K562 (cell line): ENCODE measurements around the gene GGCT. TPM values are rescaled to one million over a fixed set of nuclear protein-coding genes. Genes with fewer than 3 reads are reported as not detected.

Experiments used
- ATAC-seq: fragments of 200-7000 bp; cut with Tn5 transposase; 3 replicates; pipeline ENCODE4 v1.9.1; 2020; ENCODE audit warnings: moderate library complexity
- BruUV-seq: library from RNA; stranded (reverse); fragments of 400-500 nt; replicated peaks from 2 replicates; lab custom pipeline; 2021; lab: Mats Ljungman, UMichigan
- CTCF ChIA-PET: fragments of 300-600 bp; formaldehyde crosslinking; extraction: SDS; loops from one replicate; lab custom pipeline; 2021; ENCODE audit warnings: low intra/inter-chr PET ratio; lab: Yijun Ruan, JAX
- POLR2A ChIA-PET: fragments of 300-600, 350-650 bp; sonication (Branson Sonifier 250); formaldehyde crosslinking; extraction: SDS; loops from one replicate; lab custom pipeline; 2021; ENCODE audit warnings: antibody characterized with exemption, inconsistent platforms; lab: Yijun Ruan, JAX
- DNase-seq, 4 experiments: peaks; one replicate each; pipeline versions ENCODE4 v3.0.0 to v3.0.0-alpha.2; 2011 to 2018; ENCODE audit warnings: low spot score in 3 of 4, mixed read lengths in 3 of 4; ENCODE audit errors: extremely low read depth in 1 of 4
- FAIRE-seq: peaks from 2 replicates; lab custom pipeline; 2011; peaks lifted over from hg19 to GRCh38; lab: Jason Lieb, UNC
- H2AFZ ChIP-seq: 2 replicates; pipeline ENCODE4 v1.6.0; 2011; ENCODE audit warnings: low read depth, low read length, control low read depth, inconsistent platforms
- H3K27ac ChIP-seq: fragments of 200-600 bp; 3 replicates; pipeline ENCODE4 v1.8.0; 2011; ENCODE audit warnings: low read depth, mild to moderate bottlenecking, control low read depth, inconsistent platforms, low read length, moderate library complexity, mixed read lengths; ENCODE audit errors: extremely low read depth
- H3K27me3 ChIP-seq, 2 experiments: fragments of 300-600 bp in 1 of 2; 2 replicates in 1 of 2; 3 replicates in 1 of 2; pipeline versions ENCODE4 v1.6.0 to v1.8.0; 2011; ENCODE audit warnings: inconsistent platforms in 2 of 2, low read length in 2 of 2, mild to moderate bottlenecking in 1 of 2, mixed read lengths in 1 of 2, moderate library complexity in 1 of 2; ENCODE audit not compliant: control insufficient read depth in 2 of 2, insufficient read depth in 2 of 2
- H3K36me3 ChIP-seq: fragments of 300-600 bp; 3 replicates; pipeline ENCODE4 v1.8.0; 2011; ENCODE audit warnings: mild to moderate bottlenecking, low read length, inconsistent platforms; ENCODE audit not compliant: control insufficient read depth, insufficient read depth
- H3K4me1 ChIP-seq, 2 experiments: fragments of 200-600 bp in 1 of 2; replicated peaks in 1 of 2; 2 replicates in 1 of 2; 3 replicates in 1 of 2; pipeline versions ENCODE4 v1.5.1 to v1.8.0; 2011; ENCODE audit warnings: inconsistent platforms in 2 of 2, low read length in 2 of 2, mild to moderate bottlenecking in 1 of 2, mixed read lengths in 1 of 2, moderate library complexity in 1 of 2; ENCODE audit not compliant: control insufficient read depth in 2 of 2, insufficient read depth in 2 of 2
- H3K4me2 ChIP-seq: 2 replicates; pipeline ENCODE4 v1.6.1; 2011; ENCODE audit warnings: low read length, control low read depth, inconsistent platforms, mixed read lengths; ENCODE audit not compliant: insufficient read depth
- H3K4me3 ChIP-seq: fragments of 200-600 bp; sonication (generic), shearing (Covaris generic); 2 replicates; pipeline ENCODE4 v1.5.1; 2016; ENCODE audit warnings: control low read depth, inconsistent platforms
- H3K79me2 ChIP-seq: fragments of 200-600 bp; 3 replicates; pipeline ENCODE4 v1.8.0; 2011; ENCODE audit warnings: low read length, inconsistent platforms; ENCODE audit not compliant: control insufficient read depth, insufficient read depth
- H3K9ac ChIP-seq, 2 experiments: 2 replicates each; pipeline versions ENCODE4 v1.6.0 to v1.6.1; 2011; ENCODE audit warnings: low read depth in 2 of 2, low read length in 2 of 2, control low read depth in 1 of 2, inconsistent platforms in 1 of 2, mild to moderate bottlenecking in 1 of 2, mixed read lengths in 1 of 2; ENCODE audit not compliant: insufficient read depth in 1 of 2
- H3K9me1 ChIP-seq: one replicate; pipeline ENCODE4 v1.6.0; 2011; ENCODE audit warnings: inconsistent platforms, mild to moderate bottlenecking, low read length, moderate library complexity; ENCODE audit not compliant: control insufficient read depth, insufficient read depth
- H3K9me3 ChIP-seq: replicated peaks from 2 replicates; pipeline ENCODE4 v1.5.1; 2011; ENCODE audit warnings: low read depth, low read length, inconsistent platforms; ENCODE audit not compliant: control insufficient read depth, insufficient read depth
- H4K20me1 ChIP-seq: replicated peaks from 2 replicates; pipeline ENCODE4 v1.6.1; 2011; ENCODE audit warnings: low read length, inconsistent platforms, mixed read lengths; ENCODE audit not compliant: control insufficient read depth, insufficient read depth
- CTCF ChIP-seq, 3 experiments: IDR thresholded peaks in 2 of 3; conservative IDR thresholded peaks in 1 of 3; 2 replicates each; pipeline ENCODE4 v1.5.1; 2011 to 2012; ENCODE audit warnings: low read length in 3 of 3, mild to moderate bottlenecking in 3 of 3, control low read depth in 2 of 3, improper control_type of control experiment in 1 of 3, inconsistent platforms in 1 of 3, low read depth in 1 of 3, mixed read lengths in 1 of 3, moderate library complexity in 1 of 3; ENCODE audit not compliant: insufficient read depth in 2 of 3
- RAD21 ChIP-seq, 2 experiments: fragments of 250-450 bp in 1 of 2; fragments of 450-650 bp in 1 of 2; sonication (Bioruptor Pico) in 1 of 2; formaldehyde crosslinking in 1 of 2; IDR thresholded peaks in 1 of 2; conservative IDR thresholded peaks in 1 of 2; 2 replicates each; pipeline versions ENCODE4 v1.4.0 to v1.8.0; 2020 to 2022; ENCODE audit warnings: mild to moderate bottlenecking in 2 of 2, moderate library complexity in 1 of 2
- SMC3 ChIP-seq: conservative IDR thresholded peaks from 2 replicates; pipeline ENCODE4 v1.6.1; 2011; ENCODE audit warnings: low read depth, low read length, improper control_type of control experiment; ENCODE audit not compliant: insufficient read depth
- ZBTB40 ChIP-seq, 2 experiments: fragments of 450-650 bp in 1 of 2; sonication (generic) in 1 of 2; formaldehyde crosslinking in 1 of 2; IDR thresholded peaks; 2 replicates each; pipeline versions ENCODE4 v1.7.1 to v1.9.0; 2016 to 2022; ENCODE audit warnings: inconsistent platforms in 1 of 2, mild to moderate bottlenecking in 1 of 2, missing genetic modification reagents in 1 of 2
- ZNF740 ChIP-seq, 3 experiments: fragments of 200-800 bp in 1 of 3; sonication (Bioruptor generic) in 1 of 3; sonication (generic) in 1 of 3; formaldehyde crosslinking in 1 of 3; IDR thresholded peaks; 2 replicates each; pipeline versions ENCODE4 v1.6.1 to v1.8.0; 2016 to 2022; ENCODE audit warnings: mild to moderate bottlenecking in 2 of 3, missing compliant biosample characterization in 2 of 3, missing genetic modification characterization in 2 of 3, missing genetic modification reagents in 1 of 3
- WGBS: fragments of 100-300 bp; shearing (Covaris generic); methylation state at CpG from one replicate; pipeline ENCODE4 v1.1.6; 2016; ENCODE audit warnings: low coverage, mixed read lengths; ENCODE audit not compliant: insufficient coverage; ENCODE audit errors: missing lambda C conversion rate; 5-methylcytosine and 5-hydroxymethylcytosine counted together
- in situ Hi-C: fragments of 300-500 bp; cut with MboI; formaldehyde crosslinking; loops from 4 replicates; pipeline ENCODE4 v1.15.0; 2018; ENCODE audit warnings: inconsistent platforms, mixed read lengths
- intact Hi-C: fragments of 100-400 bp; cut with micrococcal nuclease; formaldehyde crosslinking; loops from 2 replicates; pipeline ENCODE4 v1.14.2; 2022
- polyA plus RNA-seq, 8 experiments: library from polyadenylated mRNA; depleted of rRNA in 4 of 8; stranded (reverse) in 5 of 8; unstranded in 3 of 8; fragments of >200 nt; fragmentation: Nextera tagmentation in 2 of 8; fragmentation: Illumina TruSeq in 1 of 8; extraction: Ambion mirVana in 2 of 8; extraction: Trizol in 1 of 8; gene quantifications; 2 replicates each; pipeline versions ENCODE4 v1.2.1 to v1.2.3, GENCODE V29; 2011 to 2014; ENCODE audit warnings: inconsistent platforms in 1 of 8, missing spikeins in 1 of 8
- total RNA-seq, 7 experiments: library from RNA; depleted of rRNA in 6 of 7; stranded (reverse); fragments of >200 nt in 6 of 7; fragmentation: Illumina TruSeq in 2 of 7; extraction: Trizol in 2 of 7; gene quantifications; 2 replicates each; pipeline versions ENCODE4 v1.2.1 to v1.2.3, GENCODE V29; 2011 to 2021; ENCODE audit warnings: low replicate concordance in 1 of 7

The GGCT gene
- total and polyA plus RNA-seq, 9 of the 15 experiments (the other 6 are each of a cell fraction or from before 2014, with no cell fraction given) = 79.0 to 349 (median 136) TPM

- TF ChIP-seq ZNF740 (CRISPR knock-in tag; IDR thresholded peaks at IDR 0.05) = no peak
- no peak for TF ChIP-seq ZNF740 (tag; IDR thresholded peaks at IDR 0.05)
These were observed 45.4 kb upstream of the GGCT start (continued) for GRCh38 chr7:30549931-30550493.

- no peak overlapping the region for H3K9ac ChIP-seq
- in situ Hi-C loops (no loop called here), intact Hi-C loops (loop anchor here (1.0 to 5.0 kb wide), 3 partner anchors 15 to 191 kb away; no protein-coding TSS in a partner anchor)
- POLR2A ChIA-PET = interaction anchor here (0.6 kb wide), 1 partner anchor 128 kb away, joined by 3 read pairs; no protein-coding TSS in a partner anchor
- no peak overlapping the region for H3K4me2 ChIP-seq
- H3K4me3 ChIP-seq = no peak overlapping the region
- CTCF ChIA-PET = interaction anchor here (3.0 kb wide), 2 partner anchors 15 to 192 kb away, joined by 14 to 22 read pairs; no protein-coding TSS in a partner anchor
- H3K9me3 ChIP-seq = no peaks in the 10 kb centered on the region
- WGBS = 18% methylated on average over 6 of the region's 6 CpGs
- FAIRE-seq (peak; percentile 93), DNase-seq (peak; percentile 69 to 75 (median 72)), ATAC-seq (peak; percentile 97)
- H4K20me1 ChIP-seq = no peaks in the 10 kb centered on the region
- no peaks in the 10 kb centered on the region for H3K36me3 ChIP-seq
- no peak overlapping the region for H3K27ac ChIP-seq
- no peaks in the 10 kb centered on the region for H3K9me1 ChIP-seq
- BruUV-seq = no TSS peak
- no peaks in the 10 kb centered on the region for H3K79me2 ChIP-seq
- H3K4me1 ChIP-seq = peaks cover 0 to 10% of the 10 kb centered on the region in 2 experiments; a peak in 3 of 5 replicates
- H3K27me3 ChIP-seq = no peaks in the 10 kb centered on the region
- H2AFZ ChIP-seq = no peak overlapping the region
- peak; percentile 38; the same call in 1 of the 2 replicates for TF ChIP-seq SMC3
- TF ChIP-seq ZBTB40 (IDR thresholded peaks at IDR 0.05) = no peak
- no peak for TF ChIP-seq ZBTB40 (CRISPR knock-in tag; IDR thresholded peaks at IDR 0.05)
- peak; percentile 72 to 79 (median 77) for TF ChIP-seq CTCF (IDR thresholded peaks at IDR 0.05 in 2 of 3, conservative IDR thresholded peaks at IDR 0.05 in 1 of 3; ENCODE audit: insufficient read depth in 2 of 3, low read depth in 1 of 3, low read length in 3 of 3)
- peak; percentile 57 to 80 for TF ChIP-seq RAD21 (CRISPR knock-in tag; conservative IDR thresholded peaks at IDR 0.05 in 1 of 2, IDR thresholded peaks at IDR 0.05 in 1 of 2)
These were observed 44.2 kb upstream of the GGCT start for GRCh38 chr7:30548845-30549244.
